Tibial artery (tissue), 4 donors: ENCODE results near the gene CD14.
"Not testable (repeated sequence)": the region's sequence is repeated elsewhere in the genome, so short reads cannot be mapped to it uniquely, and the experiment has no call there.

Experiments
- DNase-seq, 2 donors: peaks; one replicate each; pipeline ENCODE4 v3.0.0-alpha.2; 2019
- H3K27ac ChIP-seq, 2 donors: fragments of 200-600 bp; sonication (generic) in 1 of 2; 1 replicate in 1 of 2; 2 replicates in 1 of 2; pipeline ENCODE4 v1.5.1; 2018 to 2019; ENCODE audit warnings: mild to moderate bottlenecking in 1 of 2
- H3K27me3 ChIP-seq, 2 donors: fragments of 200-600 bp; sonication (generic) in 1 of 2; one replicate each; pipeline versions ENCODE4 v1.5.1 to v1.6.0; 2016 to 2019
- H3K36me3 ChIP-seq, 3 donors: fragments of 200-600 bp; sonication (generic) in 2 of 3; one replicate each; pipeline ENCODE4 v1.5.1; 2016 to 2019; ENCODE audit warnings: mild to moderate bottlenecking in 2 of 3
- H3K4me1 ChIP-seq, 4 donors: fragments of 200-600 bp; sonication (generic) in 2 of 4; 1 replicate in 3 of 4; 2 replicates in 1 of 4; pipeline ENCODE4 v1.5.1; 2016 to 2019
- H3K4me3 ChIP-seq, 2 donors: fragments of 200-600 bp; sonication (generic) in 1 of 2; 1 replicate in 1 of 2; 2 replicates in 1 of 2; pipeline ENCODE4 v1.5.1; 2018 to 2019; ENCODE audit warnings: mild to moderate bottlenecking in 2 of 2
- H3K9me3 ChIP-seq, 3 donors: fragments of 200-600 bp; sonication (generic) in 1 of 3; one replicate each; pipeline ENCODE4 v1.5.1; 2016 to 2019
- intact Hi-C: fragments of 100-400 bp; cut with DNase I; formaldehyde crosslinking; loops from one replicate; pipeline ENCODE4 v1.15.0; 2023; ENCODE audit warnings: low total_unique reads
- TF ChIP-seq, protein P1 (sequence below), 2 experiments: fragments of 200-600 bp in 1 of 2; fragments of 450-650 bp in 1 of 2; IDR thresholded peaks; one replicate each; pipeline ENCODE4 v1.5.1; 2017 to 2019; ENCODE audit warnings: antibody characterized with exemption in 2 of 2, mild to moderate bottlenecking in 1 of 2, moderate library complexity in 1 of 2

Gene CD14

DNA sequence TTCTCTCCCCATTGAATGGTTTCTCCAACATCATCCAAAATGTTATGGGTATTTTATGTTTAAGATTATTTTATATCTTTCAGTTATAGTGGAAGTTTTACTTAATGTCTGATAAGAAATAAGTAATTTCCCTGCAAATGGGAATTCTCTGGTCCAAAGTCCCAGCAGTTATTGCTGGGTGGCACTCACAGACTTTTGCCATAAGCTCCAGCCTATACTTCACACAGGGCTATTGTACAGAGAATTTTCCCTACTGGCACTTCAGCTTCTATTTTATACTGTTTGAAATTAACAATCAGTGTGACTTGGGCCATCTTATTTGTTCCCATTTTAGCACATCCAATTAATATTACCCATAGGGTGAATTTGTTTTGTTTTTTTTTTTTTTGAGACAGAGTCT lies 32.9 kb downstream of the CD14 start:
- intact Hi-C loops: no loop called here
- TF ChIP-seq, protein P1, sequence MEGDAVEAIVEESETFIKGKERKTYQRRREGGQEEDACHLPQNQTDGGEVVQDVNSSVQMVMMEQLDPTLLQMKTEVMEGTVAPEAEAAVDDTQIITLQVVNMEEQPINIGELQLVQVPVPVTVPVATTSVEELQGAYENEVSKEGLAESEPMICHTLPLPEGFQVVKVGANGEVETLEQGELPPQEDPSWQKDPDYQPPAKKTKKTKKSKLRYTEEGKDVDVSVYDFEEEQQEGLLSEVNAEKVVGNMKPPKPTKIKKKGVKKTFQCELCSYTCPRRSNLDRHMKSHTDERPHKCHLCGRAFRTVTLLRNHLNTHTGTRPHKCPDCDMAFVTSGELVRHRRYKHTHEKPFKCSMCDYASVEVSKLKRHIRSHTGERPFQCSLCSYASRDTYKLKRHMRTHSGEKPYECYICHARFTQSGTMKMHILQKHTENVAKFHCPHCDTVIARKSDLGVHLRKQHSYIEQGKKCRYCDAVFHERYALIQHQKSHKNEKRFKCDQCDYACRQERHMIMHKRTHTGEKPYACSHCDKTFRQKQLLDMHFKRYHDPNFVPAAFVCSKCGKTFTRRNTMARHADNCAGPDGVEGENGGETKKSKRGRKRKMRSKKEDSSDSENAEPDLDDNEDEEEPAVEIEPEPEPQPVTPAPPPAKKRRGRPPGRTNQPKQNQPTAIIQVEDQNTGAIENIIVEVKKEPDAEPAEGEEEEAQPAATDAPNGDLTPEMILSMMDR (IDR thresholded peaks at IDR 0.05): no peak
- Histone ChIP-seq H3K36me3 (no peaks in the 10 kb centered on the region), H3K27me3 (no peaks in the 10 kb centered on the region), H3K4me1 (no peaks in the 10 kb centered on the region), H3K9me3 (no peaks in the 10 kb centered on the region), H3K4me3 (no peak overlapping the region), H3K27ac (no peak overlapping the region)
- DNase-seq: no peak

DNA sequence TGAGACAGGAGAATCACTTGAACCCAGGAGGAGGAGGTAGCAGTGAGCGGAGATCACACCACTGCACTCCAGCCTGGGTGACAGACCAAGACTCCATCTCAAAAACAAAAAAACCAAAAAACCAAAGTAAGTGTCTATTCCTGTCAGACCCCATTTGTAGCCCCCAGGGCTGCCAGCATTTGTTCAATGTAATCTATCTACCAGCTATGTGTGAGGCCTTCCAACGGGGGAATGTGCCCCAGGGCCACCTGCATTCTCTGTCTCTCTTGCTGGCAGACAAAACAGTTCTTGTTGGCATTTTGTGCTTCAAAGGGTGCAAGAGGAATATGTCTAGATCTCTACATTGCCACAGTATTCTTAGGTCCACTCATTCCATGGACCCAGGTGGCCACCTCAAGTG lies 34.1 kb downstream of the CD14 start:
- H3K9me3 ChIP-seq: no peaks in the 10 kb centered on the region
- intact Hi-C loops: no loop called here
- no peak overlapping the region for H3K27ac ChIP-seq
- H3K36me3 ChIP-seq: no peaks in the 10 kb centered on the region
- H3K27me3 ChIP-seq: no peaks in the 10 kb centered on the region
- DNase-seq: no peak
- no peak overlapping the region for H3K4me3 ChIP-seq
- TF ChIP-seq, protein P1 (IDR thresholded peaks at IDR 0.05): no peak
- H3K4me1 ChIP-seq: no peaks in the 10 kb centered on the region

DNA sequence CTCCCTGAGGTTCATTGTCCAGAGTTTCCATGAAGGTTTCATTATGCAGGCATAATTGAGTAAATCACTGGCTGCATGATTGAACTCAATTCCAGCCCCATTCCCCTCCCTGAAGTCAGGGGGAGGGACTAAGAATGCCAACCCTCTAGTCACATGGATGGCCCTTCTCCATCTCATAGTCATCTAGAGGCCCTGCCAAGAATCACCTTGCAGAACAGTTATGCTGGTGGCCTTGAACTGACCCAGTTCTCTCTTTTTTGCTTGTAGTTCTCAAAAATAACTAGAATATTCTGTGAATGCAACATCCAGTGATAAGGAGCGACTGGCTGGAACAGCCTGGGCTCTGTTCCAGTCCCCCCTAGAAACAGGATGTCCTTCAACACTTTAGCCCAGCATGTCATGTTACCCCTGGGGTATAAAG lies 36.6 kb downstream of the CD14 start:
- Histone ChIP-seq H3K4me3 (no peak overlapping the region), H3K4me1 (no peaks in the 10 kb centered on the region), H3K9me3 (no peaks in the 10 kb centered on the region), H3K27me3 (no peaks in the 10 kb centered on the region), H3K36me3 (no peaks in the 10 kb centered on the region), H3K27ac (no peak overlapping the region)
- TF ChIP-seq, protein P1 (IDR thresholded peaks at IDR 0.05): no peak
- DNase-seq: no peak
- intact Hi-C loops: no loop called here

DNA sequence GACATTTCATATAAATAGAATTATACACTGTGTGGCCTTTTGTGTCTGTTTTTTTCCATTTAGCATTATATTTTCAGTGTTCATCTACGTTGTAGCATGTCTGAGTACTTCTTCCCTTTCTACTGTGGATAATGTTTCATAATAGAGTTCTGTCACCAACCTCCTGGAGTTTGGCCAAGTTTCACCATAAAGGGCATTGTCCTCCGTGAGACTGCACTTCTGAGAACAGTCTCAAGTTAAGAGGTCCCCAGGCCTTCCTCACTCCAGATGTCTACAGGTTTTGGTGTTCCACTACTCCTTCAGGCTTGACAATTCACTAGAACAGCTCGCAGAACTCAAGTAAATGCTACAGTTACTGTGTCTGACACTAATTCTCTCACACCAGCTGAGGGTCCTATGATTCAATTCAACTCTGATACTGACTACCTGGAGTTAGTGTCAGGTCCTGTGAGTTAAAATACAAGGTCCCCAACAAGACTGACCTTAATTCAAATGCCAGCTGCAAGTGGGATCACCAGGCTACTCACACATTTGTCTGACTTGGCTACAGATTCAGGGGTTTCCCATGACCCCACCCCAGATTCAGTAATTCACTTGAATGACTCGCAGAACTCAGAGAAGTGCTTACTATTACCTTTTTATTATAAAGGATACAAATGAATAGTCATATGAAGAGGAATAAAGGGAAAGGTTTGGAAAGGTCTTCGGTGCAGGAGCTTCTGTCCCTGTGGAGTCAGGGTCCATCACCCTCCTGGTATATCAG lies 37.3 kb downstream of the CD14 start:
- Histone ChIP-seq H3K9me3 (no peaks in the 10 kb centered on the region), H3K36me3 (no peaks in the 10 kb centered on the region), H3K4me1 (no peaks in the 10 kb centered on the region), H3K4me3 (no peak overlapping the region), H3K27me3 (no peaks in the 10 kb centered on the region), H3K27ac (no peak overlapping the region)
- TF ChIP-seq, protein P1 (IDR thresholded peaks at IDR 0.05): no peak
- peak in 1 of 2 donors; percentile 37 for DNase-seq
- intact Hi-C loops: no loop called here

DNA sequence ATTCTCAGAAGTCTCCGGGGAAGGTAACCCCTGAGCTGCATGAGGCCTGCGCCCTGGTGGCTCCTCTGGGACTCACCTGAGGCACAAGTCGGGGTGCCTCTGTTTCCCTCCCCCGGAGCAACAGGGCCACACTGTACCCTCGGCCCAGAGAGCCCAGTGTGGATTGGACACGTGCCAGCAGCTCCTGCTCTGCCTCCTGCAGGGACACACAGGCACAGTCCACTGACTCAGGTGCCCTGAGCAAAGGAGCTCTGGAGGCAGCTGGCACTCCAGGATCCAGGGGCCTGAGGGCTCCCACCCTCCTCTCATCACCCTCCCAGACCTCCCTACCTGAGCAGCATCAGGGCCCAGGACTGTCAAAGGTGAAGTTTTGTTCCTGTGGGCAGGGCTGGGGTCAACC lies 38.8 kb downstream of the CD14 start:
- TF ChIP-seq, protein P1 (IDR thresholded peaks at IDR 0.05): no peak
- Histone ChIP-seq H3K27me3 (no peaks in the 10 kb centered on the region), H3K36me3 (no peaks in the 10 kb centered on the region), H3K27ac (no peak overlapping the region), H3K4me3 (no peak overlapping the region), H3K4me1 (peaks cover 0 to 9% (median 2%) of the 10 kb centered on the region in 4 donors), H3K9me3 (no peaks in the 10 kb centered on the region)
- DNase-seq: no peak
- intact Hi-C loops: no loop called here

DNA sequence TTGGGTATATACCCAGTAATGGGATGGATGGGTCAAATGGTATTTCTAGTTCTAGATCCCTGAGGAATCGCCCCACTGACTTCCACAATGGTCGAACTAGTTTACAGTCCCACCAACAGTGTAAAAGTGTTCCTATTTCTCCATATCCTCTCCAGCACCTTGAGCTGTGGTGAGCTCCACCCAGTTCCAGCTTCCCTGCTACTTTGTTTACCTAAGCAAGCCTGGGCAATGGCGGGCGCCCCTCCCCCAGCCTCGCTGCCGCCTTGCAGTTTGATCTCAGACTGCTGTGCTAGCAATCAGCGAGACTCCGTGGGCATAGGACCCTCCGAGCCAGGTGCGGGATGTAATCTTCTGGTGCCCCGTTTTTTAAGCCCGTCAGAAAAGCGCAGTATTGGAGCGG lies 39.9 kb downstream of the CD14 start:
- DNase-seq, intact Hi-C loops, H3K4me3 ChIP-seq, H3K27ac ChIP-seq, H3K27me3 ChIP-seq, H3K36me3 ChIP-seq, H3K9me3 ChIP-seq: not testable (repeated sequence)
- peaks cover 0 to 20% (median 8%) of the 10 kb centered on the region in 4 donors for H3K4me1 ChIP-seq
